A673 (cell line): Measurements from ENCODE around the gene ING4. TPM values are rescaled to one million over a fixed set of nuclear protein-coding genes. Genes with fewer than 3 reads are reported as not detected.

Experiments
- BruUV-seq: library from RNA; stranded (reverse); fragments of 400-500 nt; replicated peaks from 2 replicates; lab custom pipeline; 2021; lab: Mats Ljungman, UMichigan
- CTCF ChIA-PET: fragments of 300-600 bp; sonication (Branson Sonifier 250); formaldehyde crosslinking; loops from one replicate; lab custom pipeline; 2022; ENCODE audit warnings: antibody characterized with exemption; lab: Charles Lee
- POLR2A ChIA-PET: fragments of 300-600 bp; sonication (Branson Sonifier 250); formaldehyde crosslinking; loops from one replicate; lab custom pipeline; 2022; ENCODE audit warnings: antibody characterized with exemption; ENCODE audit not compliant: low non-redundant PET; lab: Charles Lee
- DNase-seq: peaks from one replicate; pipeline ENCODE4 v3.0.0-alpha.2; 2015; ENCODE audit warnings: low spot score
- H3K27ac ChIP-seq: fragments of 200-600 bp; sonication (generic); 2 replicates; pipeline ENCODE4 v1.5.1; 2016; ENCODE audit warnings: mixed run types, low read depth, mild to moderate bottlenecking, mixed read lengths, antibody characterized with exemption, low read length; ENCODE audit not compliant: poor library complexity, severe bottlenecking
- H3K27me3 ChIP-seq: fragments of 200-600 bp; sonication (generic); replicated peaks from 2 replicates; pipeline ENCODE4 v1.6.1; 2017; ENCODE audit warnings: mixed run types, low read depth, mild to moderate bottlenecking, mixed read lengths, antibody characterized with exemption, low read length; ENCODE audit not compliant: insufficient read depth, poor library complexity
- H3K36me3 ChIP-seq: fragments of 200-600 bp; sonication (generic); 2 replicates; pipeline ENCODE4 v1.6.1; 2016; ENCODE audit warnings: mixed run types, mild to moderate bottlenecking, mixed read lengths, antibody characterized with exemption, low read length; ENCODE audit not compliant: insufficient read depth, poor library complexity, severe bottlenecking
- H3K4me1 ChIP-seq: fragments of 200-600 bp; sonication (generic); 2 replicates; pipeline ENCODE4 v1.6.1; 2017; ENCODE audit warnings: mixed run types, mild to moderate bottlenecking, mixed read lengths, antibody characterized with exemption, low read length; ENCODE audit not compliant: insufficient read depth, poor library complexity, severe bottlenecking
- H3K4me3 ChIP-seq: fragments of 200-600 bp; sonication (generic); 2 replicates; pipeline ENCODE4 v1.5.1; 2016; ENCODE audit warnings: low read depth, mixed run types, mild to moderate bottlenecking, mixed read lengths, low read length; ENCODE audit not compliant: poor library complexity, severe bottlenecking
- H3K9me3 ChIP-seq: fragments of 200-600 bp; sonication (generic); 2 replicates; pipeline ENCODE4 v1.6.1; 2016; ENCODE audit warnings: mixed run types, low read depth, mild to moderate bottlenecking, mixed read lengths, antibody characterized with exemption, low read length; ENCODE audit not compliant: poor library complexity, severe bottlenecking
- CTCF ChIP-seq: fragments of 300-800, 200-600 bp; sonication (generic); conservative IDR thresholded peaks from 2 replicates; pipeline ENCODE4 v1.5.1; 2017; ENCODE audit warnings: low read depth, mild to moderate bottlenecking, antibody characterized with exemption, low read length, moderate library complexity, mixed read lengths
- EZH2 ChIP-seq: fragments of 200-600 bp; sonication (generic); IDR thresholded peaks from 2 replicates; pipeline ENCODE4 v1.6.1; 2017; ENCODE audit warnings: borderline replicate concordance, low read depth, mild to moderate bottlenecking, mixed read lengths, antibody characterized with exemption, low read length; ENCODE audit not compliant: poor library complexity, severe bottlenecking
- intact Hi-C: fragments of 100-400 bp; cut with micrococcal nuclease; formaldehyde crosslinking; loops from one replicate; pipeline ENCODE4 v1.10.0; 2022; ENCODE audit not compliant: unreplicated experiment
- total RNA-seq: library from RNA; stranded (reverse); gene quantifications from 2 replicates; pipeline ENCODE4 v1.2.3, GENCODE V29; 2021

ING4 gene
- total RNA-seq, 1 experiment from 2014 or later: 21.4 TPM

- Histone ChIP-seq H3K4me1 (peaks cover 44% of the 10 kb centered on the region), H3K4me3 (peak overlapping the region; percentile 87), H3K9me3 (no peaks in the 10 kb centered on the region), H3K27me3 (no peaks in the 10 kb centered on the region), H3K36me3 (peaks cover 25% of the 10 kb centered on the region), H3K27ac (peak overlapping the region; percentile 90)
- CTCF ChIA-PET: interaction anchor here (0.7 kb wide), 1 partner anchor 41 kb away, joined by 4 read pairs; no protein-coding TSS in a partner anchor
- intact Hi-C loops: loop anchor here (2.0 kb wide), 1 partner anchor 83 kb away; the partner anchor contains the start of gene ZNF384
- POLR2A ChIA-PET: no interaction called here
- no peak for TF ChIP-seq EZH2
- TF ChIP-seq CTCF: no peak
- peak; percentile 36 for DNase-seq
- TSS peak; percentile 26 for BruUV-seq
Measured at GRCh38 chr12:6605421-6606330, 57.2 kb downstream of the ING4 start.

- H3K9me3 ChIP-seq: no peaks in the 10 kb centered on the region
- H3K27me3 ChIP-seq: no peaks in the 10 kb centered on the region
- intact Hi-C loops: no loop called here
- peaks cover 44% of the 10 kb centered on the region for H3K4me1 ChIP-seq
- ChIA-PET CTCF (no interaction called here), POLR2A (interaction anchor here (0.5 to 0.7 kb wide), 3 partner anchors 105 to 240 kb away, joined by 3 to 15 read pairs (median 5); no protein-coding TSS in a partner anchor)
- TF ChIP-seq EZH2 (no peak), CTCF (no peak)
- H3K4me3 ChIP-seq: peak overlapping the region; percentile 87
- no peak for DNase-seq
- H3K36me3 ChIP-seq: peaks cover 38% of the 10 kb centered on the region
- H3K27ac ChIP-seq: peak overlapping the region; percentile 60
- BruUV-seq: no TSS peak
Measured at GRCh38 chr12:6604259-6605029, 58.5 kb downstream of the ING4 start.

DNA sequence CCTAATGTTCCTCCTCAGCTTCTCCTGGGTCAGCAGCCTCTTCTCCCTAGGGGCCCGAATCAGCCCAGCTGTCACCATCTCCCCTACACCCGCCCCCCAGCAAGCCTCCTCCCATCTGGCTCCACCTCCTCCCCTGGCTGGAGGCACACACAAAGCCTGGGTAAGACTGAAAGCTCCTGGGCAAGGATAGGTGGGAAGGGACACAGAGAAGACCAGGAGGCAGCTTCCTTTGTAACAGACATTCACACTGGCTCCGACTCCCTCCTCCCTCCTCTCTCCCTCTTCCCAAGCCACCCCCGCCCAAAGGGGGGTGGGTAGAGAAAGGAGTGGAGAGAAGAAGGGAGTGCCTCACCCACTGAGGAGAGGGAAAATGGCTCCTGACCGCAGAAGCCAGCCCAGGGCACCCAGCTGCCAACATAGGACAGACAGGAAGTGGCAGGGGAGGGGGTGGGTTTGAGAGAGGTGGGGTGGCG is 59.8 kb downstream of the ING4 start:
- H3K9me3 ChIP-seq: no peaks in the 10 kb centered on the region
- peak overlapping the region; percentile 60 for H3K27ac ChIP-seq
- TF ChIP-seq CTCF (no peak), EZH2 (no peak)
- BruUV-seq: no TSS peak
- no peaks in the 10 kb centered on the region for H3K27me3 ChIP-seq
- CTCF ChIA-PET: interaction anchor here (0.6 kb wide), 2 partner anchors 81 to 424 kb away, joined by 3 read pairs; no protein-coding TSS in a partner anchor
- peak overlapping the region; percentile 11 for H3K4me3 ChIP-seq
- peaks cover 44% of the 10 kb centered on the region for H3K4me1 ChIP-seq
- peaks cover 51% of the 10 kb centered on the region for H3K36me3 ChIP-seq
- POLR2A ChIA-PET: interaction anchor here (0.6 kb wide), 3 partner anchors 13 to 148 kb away, joined by 3 to 7 read pairs (median 3); partner anchors contain the start of gene GAPDH
- intact Hi-C loops: no loop called here
- DNase-seq: peak; percentile 74
